Middle frontal gyrus (tissue), 1 donor: Measurements from ENCODE around the gene GRB2.
"Not testable (repeated sequence)": the region's sequence is repeated elsewhere in the genome, so short reads cannot be mapped to it uniquely, and the experiment has no call there.

ENCODE experiments used
- DNase-seq: peaks from one replicate; pipeline ENCODE4 v3.0.0-alpha.2; 2015; ENCODE audit warnings: low spot score; ENCODE audit errors: extremely low spot score

GRB2 gene

DNA sequence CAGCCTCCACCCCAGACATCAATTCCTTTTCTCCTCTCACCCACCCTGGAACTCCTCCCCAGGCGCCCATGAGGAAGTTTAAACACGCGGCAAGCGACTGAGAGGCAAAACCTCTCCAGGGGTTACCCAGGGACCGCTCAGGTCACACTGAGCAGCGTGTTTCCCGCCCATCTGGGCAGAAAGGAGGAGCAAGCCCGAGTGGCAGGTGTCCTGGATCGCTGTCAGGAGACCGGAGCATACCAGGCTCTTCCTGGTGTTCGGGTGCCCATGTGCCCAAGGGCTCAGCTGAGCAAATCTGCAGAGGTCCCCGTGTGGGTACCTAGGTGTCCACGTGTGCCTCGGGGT is 116.7 kb downstream of the GRB2 start:
- DNase-seq: no peak

DNA sequence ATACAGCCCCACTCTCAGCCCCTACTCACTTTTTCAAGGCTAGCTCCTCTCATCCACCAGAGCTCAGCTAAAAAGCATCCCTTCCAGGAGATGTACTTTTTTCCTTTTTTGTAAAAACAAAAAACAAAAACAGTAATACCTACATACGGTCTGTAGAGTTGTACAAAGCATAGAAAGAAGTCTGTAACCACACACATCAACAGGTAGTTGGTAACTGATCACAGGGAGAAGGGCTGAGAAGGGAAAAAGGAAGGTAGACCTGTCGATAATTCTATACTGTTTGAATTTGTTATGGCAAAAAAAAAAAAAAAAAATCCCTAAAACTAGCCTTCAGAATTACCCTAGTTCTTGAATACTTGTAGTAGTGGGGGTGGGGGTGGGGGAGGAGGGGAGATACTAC is 117.1 kb downstream of the GRB2 start:
- DNase-seq: no peak

DNA sequence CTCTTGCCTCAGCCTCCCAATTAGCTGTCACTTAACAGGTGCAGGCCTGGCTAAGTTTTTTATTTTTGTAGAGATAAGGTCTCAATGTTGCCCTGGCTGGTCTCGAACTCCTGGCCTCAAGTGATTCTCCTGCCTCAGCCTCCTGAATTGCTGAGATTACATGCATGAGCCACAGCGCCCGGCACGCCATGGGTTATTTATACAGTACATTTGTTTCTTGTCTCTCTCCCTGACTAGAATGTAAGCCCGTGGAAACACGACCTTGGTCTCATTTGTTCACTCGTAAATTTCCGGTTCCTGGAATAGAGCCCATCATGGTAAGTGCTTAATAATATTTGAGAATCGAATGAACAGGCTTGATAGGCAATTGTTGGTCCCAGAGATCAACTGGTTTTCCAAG is 118.3 kb downstream of the GRB2 start:
- no peak for DNase-seq

DNA sequence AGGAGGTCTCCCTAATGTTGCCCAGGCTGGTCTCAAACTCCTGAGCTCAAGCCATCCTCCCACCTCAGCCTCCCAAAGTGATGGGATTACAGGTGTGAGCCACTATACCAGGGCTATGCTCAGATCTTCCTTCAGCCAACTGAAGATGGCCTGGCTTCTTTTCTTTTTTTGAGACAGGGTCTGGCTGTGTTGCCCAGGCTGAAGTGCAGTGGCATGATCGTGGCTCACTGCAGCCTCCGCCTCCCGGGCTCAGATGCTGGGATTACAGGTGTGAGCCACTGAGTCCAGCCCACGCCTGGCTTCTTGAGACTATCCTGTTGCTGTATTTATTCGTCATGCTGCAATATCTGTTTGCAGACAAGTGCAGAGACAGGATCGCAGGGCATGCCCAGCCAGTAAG is 120.4 kb downstream of the GRB2 start:
- no peak for DNase-seq

DNA sequence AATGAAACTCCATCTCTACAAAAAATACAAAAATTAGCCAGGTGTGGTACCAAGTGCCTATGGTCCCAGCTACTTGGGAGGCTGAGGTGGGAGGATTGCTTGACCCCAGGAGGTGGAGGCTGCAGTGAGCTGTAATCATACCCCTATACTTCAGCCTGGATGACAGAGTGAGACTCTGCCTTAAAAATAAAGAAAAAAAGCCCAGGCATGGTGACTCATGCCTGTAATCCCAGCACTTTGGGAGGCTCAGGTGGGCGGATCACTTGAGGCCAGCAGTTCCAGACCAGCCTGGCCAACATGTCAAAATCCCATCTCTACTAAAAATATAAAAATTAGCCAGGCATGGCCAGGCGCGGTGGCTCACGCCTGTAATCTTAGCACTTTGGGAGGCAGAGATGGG is 125.3 kb downstream of the GRB2 start:
- DNase-seq: not testable (repeated sequence)

DNA sequence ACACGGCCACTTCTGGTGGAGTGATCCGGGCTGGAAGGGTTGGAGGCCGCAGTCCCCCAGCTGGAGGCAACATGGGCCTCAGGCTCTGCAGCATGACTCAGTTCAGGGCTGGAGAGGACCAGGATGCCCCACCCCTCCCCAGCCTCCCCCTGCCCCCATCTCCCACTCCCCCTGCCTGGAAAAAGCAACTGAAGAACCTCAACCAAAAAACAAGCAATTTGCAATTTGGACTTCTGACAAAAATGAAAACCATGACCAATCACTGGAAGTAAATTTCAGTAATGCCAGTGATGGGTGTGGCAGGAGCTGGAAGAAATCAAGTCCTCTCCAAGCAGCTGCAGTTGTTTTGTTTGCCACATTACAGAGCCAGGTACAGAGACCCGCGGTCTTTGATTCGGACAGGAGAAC is 127.8 kb downstream of the GRB2 start:
- no peak for DNase-seq

DNA sequence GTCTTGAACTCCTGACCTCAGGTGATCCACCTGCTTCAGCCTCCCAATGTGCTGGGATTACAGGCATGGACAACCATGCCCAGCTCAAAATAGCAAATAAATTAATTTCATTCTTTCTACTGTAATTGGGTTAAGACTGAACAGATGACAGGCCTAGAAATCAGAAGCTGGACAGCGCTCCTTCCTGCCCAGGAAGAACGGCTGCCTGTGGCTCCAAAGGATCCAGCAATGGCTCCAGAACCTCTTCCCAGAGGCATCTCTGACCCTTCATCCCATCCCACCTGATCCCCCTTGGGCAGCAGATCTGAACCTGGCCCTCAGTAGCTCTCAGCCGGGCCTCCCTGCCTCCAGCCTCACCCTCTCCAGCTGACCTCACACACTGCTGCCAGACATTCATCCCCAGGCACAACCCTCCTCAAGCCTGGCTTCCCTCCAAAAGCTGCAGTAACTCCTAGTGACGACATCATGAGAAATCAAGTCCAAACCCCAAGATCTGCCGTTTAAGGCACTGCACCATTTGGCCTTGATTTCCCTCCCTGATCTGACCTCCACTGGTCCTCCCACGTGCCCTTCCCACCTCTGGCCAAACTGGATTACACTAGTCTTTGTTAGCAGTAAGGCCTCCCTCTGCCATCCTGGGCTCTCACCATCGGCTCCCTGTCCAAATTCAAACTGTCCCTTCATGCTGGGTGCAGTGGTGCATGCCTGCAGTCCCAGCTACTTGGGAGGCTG is 131.3 kb downstream of the GRB2 start:
- no peak for DNase-seq

DNA sequence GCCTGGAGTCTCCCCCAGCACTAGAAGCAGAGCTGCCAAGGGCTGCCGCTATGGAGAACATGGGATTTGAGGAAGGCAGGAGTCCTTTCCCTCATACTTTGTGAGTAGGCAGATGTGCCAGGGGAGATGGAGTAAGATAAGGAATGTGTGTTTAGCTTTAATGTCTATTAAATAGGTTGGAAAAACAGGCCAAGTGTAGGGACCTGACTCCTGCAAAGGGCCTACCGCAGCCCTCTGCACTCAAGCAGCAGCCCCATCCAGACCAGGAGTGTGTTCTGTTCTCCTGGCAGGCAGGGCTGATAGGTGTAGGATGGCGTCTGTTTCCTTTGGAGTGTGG is 132.7 kb downstream of the GRB2 start:
- DNase-seq: no peak

- no peak for DNase-seq
Measured at GRCh38 chr17:75271955-75272847, 133.3 kb downstream of the GRB2 start.

DNA sequence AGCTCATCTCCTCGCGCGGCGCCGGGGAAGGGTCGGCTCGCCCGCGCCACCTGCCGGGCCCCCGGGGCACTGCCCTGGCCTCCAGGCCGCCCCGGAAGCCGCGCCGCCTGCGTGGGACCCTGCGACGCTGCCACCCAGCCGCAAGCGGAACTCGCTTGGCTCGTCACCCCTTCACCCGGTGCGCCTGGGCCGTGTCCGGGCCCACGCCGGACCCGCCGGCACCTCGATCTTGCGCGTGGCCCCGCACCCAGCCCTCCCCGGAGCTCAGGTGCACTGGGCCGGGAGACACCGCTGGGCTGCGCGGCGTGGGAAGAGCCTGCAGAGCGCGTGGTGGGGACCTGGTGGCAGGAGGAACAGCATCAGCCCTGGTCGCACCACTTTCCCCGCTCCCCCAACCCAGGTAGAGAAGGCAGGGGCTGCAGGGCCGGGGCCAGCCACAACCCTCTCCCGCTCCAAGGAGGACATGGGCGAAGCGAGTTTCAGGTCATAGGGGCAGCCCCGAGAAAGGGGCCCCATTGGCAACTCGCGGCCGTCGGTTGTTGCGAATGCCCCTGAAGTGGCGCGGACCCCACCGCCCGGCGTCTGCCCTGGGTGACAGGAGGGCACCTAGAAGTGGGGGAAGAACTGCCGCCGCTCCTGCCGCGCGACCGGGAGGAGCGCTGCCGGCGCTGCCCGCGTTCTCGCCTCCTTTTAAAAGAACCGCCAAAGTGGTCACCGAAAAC is 134.1 kb downstream of the GRB2 start:
- DNase-seq: peak; percentile 53

DNA sequence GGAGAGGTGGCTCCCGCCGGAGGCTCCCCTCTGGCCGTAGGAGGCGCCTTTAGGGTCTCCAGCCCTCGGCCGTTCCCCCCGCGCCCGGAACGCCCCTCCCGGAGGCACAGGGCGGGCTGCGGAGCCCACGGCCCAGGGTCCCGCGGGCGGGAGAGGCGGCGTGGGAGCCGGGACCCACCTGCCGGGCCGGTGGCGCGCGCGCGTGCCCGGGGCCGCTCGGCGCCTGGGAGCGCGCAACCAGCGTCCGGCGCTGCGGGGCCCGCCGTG is 134.6 kb downstream of the GRB2 start, which contains the start of gene MIF4GD:
Gene MIF4GD, minus strand, starts transcription at position 266 of the 267 bp plus-strand sequence. CDS start 1,036 bp downstream, outside the sequence.
- DNase-seq: no peak

DNA sequence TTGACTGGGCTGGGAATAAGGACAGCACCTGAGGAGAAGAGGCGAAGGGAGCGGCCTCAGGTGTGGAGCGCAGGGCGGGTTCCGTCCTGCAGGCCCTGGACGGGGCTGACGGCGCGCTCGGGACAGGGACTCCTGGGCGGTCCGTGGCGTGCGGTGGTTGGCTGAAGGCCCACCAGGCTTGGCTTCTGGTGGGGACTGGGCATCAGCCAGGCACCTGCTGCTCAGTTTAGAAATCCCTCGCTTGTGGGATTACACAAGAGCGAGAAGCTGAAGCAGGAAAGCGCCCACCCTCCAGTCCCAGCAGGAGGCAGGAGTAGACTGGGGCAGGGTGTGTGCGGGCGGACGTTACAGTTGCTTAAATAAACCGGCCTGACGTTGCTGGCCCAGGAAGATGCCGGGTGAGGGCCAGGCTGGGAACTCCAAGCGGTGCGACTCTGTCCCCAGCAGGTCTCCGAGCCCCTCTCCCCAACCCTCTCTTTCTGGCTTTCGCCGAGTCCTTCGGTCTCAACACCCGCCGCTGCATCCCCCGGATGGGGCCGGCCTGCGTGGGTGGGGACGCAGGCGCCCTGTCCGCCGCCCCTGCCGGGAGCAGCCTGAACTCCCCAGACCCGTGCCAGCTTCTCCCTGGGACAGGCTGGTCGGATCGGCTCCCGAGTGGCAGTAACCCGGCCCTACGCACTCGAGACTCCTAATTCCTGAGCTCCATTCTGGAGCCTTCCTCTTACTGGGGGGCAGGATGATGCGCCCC is 135.1 kb downstream of the GRB2 start:
- no peak for DNase-seq

- DNase-seq: no peak
Measured at GRCh38 chr17:75269844-75270217, 135.6 kb downstream of the GRB2 start.
